Smooth muscle cell (in vitro differentiated cells): ENCODE measurements around the gene SYTL3. TPM values are rescaled to one million over a fixed set of nuclear protein-coding genes. Genes with fewer than 3 reads are reported as not detected.

ENCODE experiments used
- DNase-seq: peaks from one replicate; lab custom pipeline; 2025; ENCODE audit not compliant: unreplicated experiment; lab: John Stamatoyannopoulos, UW
- H2AFZ ChIP-seq: fragments of 200-600 bp; sonication (generic); 2 replicates; pipeline ENCODE4 v1.6.0; 2016; ENCODE audit warnings: antibody characterized with exemption, low read depth, mild to moderate bottlenecking
- H3F3A ChIP-seq: fragments of 200-600 bp; sonication (generic); 2 replicates; pipeline ENCODE4 v1.6.0; 2017; ENCODE audit warnings: antibody characterized with exemption, low read depth
- H3K27ac ChIP-seq: fragments of 200-600 bp; sonication (generic); 2 replicates; pipeline ENCODE4 v1.5.1; 2016; ENCODE audit warnings: low read depth, mild to moderate bottlenecking
- H3K27me3 ChIP-seq: fragments of 200-600 bp; sonication (generic); 2 replicates; pipeline ENCODE4 v1.6.1; 2016; ENCODE audit warnings: low read depth, mild to moderate bottlenecking
- H3K36me3 ChIP-seq: fragments of 200-600 bp; sonication (generic); 2 replicates; pipeline ENCODE4 v1.5.1; 2016; ENCODE audit warnings: low read depth
- H3K4me1 ChIP-seq: fragments of 200-600 bp; sonication (generic); 2 replicates; pipeline ENCODE4 v1.5.1; 2016; ENCODE audit warnings: low read depth
- H3K4me2 ChIP-seq: fragments of 200-600 bp; sonication (generic); 2 replicates; pipeline ENCODE4 v1.6.0; 2016; ENCODE audit warnings: mild to moderate bottlenecking
- H3K4me3 ChIP-seq: fragments of 200-600 bp; sonication (generic); 2 replicates; pipeline ENCODE4 v1.5.1; 2016; ENCODE audit warnings: mild to moderate bottlenecking
- H3K79me2 ChIP-seq: fragments of 200-600 bp; sonication (generic); 2 replicates; pipeline ENCODE4 v1.6.0; 2016; ENCODE audit warnings: low read depth, mild to moderate bottlenecking
- H3K9ac ChIP-seq: fragments of 200-600 bp; sonication (generic); 2 replicates; pipeline ENCODE4 v1.6.0; 2016; ENCODE audit warnings: low read depth
- H3K9me3 ChIP-seq: fragments of 200-600 bp; sonication (generic); replicated peaks from 2 replicates; pipeline ENCODE4 v1.5.1; 2016; ENCODE audit warnings: low read depth
- H4K20me1 ChIP-seq: fragments of 200-600 bp; sonication (generic); 2 replicates; pipeline ENCODE4 v1.6.0; 2016; ENCODE audit warnings: low read depth
- WGBS: methylation state at CpG from one replicate; pipeline ENCODE4 v1.1.7; 2016; ENCODE audit warnings: low lambda C conversion rate; 5-methylcytosine and 5-hydroxymethylcytosine counted together
- polyA plus RNA-seq: library from polyadenylated mRNA; unstranded; fragments of >200 nt; fragmentation: Nextera tagmentation; extraction: Ambion mirVana; gene quantifications from 2 replicates; pipeline ENCODE4 v1.2.1, GENCODE V29; 2016
- total RNA-seq: library from RNA; depleted of rRNA; stranded (reverse); fragments of >200 nt; gene quantifications from 2 replicates; pipeline ENCODE4 v1.2.3, GENCODE V29; 2014
- TF ChIP-seq, protein P1 (sequence below): fragments of 200-600 bp; sonication (generic); IDR thresholded peaks from 2 replicates; pipeline ENCODE4 v1.5.1; 2017; ENCODE audit warnings: borderline replicate concordance, mild to moderate bottlenecking, antibody characterized with exemption; ENCODE audit not compliant: insufficient read depth, poor library complexity, severe bottlenecking

Gene SYTL3
- total and polyA plus RNA-seq, 2 experiments from 2014 or later, result 0.13 to 1.2 TPM

DNA sequence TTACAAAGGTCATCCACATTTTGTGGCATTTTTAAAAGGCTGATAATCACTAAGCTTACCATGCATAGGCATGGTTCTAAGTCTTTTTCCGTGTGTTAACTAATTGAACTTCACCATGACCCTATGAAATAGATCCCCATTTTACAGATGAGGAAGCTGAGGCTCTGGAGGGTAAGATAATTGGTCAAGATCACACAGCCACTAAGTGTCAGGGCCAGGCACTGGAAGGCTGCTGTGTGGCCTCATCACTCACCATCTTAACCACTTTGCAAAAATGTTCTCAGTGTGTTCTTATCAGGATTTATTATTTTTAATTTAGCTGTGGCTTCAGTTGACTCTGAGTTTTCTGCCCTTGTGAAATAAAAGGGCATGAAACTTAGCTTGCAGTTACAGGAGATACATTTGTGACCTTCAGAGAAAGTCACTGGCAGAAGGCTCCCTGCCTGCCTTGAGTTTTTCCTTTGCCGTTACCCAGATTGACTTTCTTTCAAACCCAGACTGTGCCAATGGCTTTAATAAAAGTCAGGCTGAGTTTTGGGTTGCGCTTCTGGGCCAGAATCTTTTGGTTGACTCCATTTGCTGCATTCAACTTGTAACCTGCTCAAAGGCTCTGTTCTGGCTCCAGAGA is 87.3 kb downstream of the SYTL3 start:
- Histone ChIP-seq H3K79me2 (no peaks in the 10 kb centered on the region), H3K9me3 (no peaks in the 10 kb centered on the region), H3F3A (no peaks in the 10 kb centered on the region), H3K27me3 (no peaks in the 10 kb centered on the region), H3K4me3 (no peak overlapping the region), H3K4me2 (no peak overlapping the region), H3K9ac (no peak overlapping the region), H3K36me3 (no peaks in the 10 kb centered on the region), H3K27ac (peak overlapping the region; percentile 60), H4K20me1 (no peaks in the 10 kb centered on the region), H2AFZ (no peak overlapping the region), H3K4me1 (no peaks in the 10 kb centered on the region)
- TF ChIP-seq, protein P1, sequence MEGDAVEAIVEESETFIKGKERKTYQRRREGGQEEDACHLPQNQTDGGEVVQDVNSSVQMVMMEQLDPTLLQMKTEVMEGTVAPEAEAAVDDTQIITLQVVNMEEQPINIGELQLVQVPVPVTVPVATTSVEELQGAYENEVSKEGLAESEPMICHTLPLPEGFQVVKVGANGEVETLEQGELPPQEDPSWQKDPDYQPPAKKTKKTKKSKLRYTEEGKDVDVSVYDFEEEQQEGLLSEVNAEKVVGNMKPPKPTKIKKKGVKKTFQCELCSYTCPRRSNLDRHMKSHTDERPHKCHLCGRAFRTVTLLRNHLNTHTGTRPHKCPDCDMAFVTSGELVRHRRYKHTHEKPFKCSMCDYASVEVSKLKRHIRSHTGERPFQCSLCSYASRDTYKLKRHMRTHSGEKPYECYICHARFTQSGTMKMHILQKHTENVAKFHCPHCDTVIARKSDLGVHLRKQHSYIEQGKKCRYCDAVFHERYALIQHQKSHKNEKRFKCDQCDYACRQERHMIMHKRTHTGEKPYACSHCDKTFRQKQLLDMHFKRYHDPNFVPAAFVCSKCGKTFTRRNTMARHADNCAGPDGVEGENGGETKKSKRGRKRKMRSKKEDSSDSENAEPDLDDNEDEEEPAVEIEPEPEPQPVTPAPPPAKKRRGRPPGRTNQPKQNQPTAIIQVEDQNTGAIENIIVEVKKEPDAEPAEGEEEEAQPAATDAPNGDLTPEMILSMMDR, result no peak
- WGBS, result 90% methylated on average over 3 of the region's 3 CpGs
- DNase-seq, result no peak

DNA sequence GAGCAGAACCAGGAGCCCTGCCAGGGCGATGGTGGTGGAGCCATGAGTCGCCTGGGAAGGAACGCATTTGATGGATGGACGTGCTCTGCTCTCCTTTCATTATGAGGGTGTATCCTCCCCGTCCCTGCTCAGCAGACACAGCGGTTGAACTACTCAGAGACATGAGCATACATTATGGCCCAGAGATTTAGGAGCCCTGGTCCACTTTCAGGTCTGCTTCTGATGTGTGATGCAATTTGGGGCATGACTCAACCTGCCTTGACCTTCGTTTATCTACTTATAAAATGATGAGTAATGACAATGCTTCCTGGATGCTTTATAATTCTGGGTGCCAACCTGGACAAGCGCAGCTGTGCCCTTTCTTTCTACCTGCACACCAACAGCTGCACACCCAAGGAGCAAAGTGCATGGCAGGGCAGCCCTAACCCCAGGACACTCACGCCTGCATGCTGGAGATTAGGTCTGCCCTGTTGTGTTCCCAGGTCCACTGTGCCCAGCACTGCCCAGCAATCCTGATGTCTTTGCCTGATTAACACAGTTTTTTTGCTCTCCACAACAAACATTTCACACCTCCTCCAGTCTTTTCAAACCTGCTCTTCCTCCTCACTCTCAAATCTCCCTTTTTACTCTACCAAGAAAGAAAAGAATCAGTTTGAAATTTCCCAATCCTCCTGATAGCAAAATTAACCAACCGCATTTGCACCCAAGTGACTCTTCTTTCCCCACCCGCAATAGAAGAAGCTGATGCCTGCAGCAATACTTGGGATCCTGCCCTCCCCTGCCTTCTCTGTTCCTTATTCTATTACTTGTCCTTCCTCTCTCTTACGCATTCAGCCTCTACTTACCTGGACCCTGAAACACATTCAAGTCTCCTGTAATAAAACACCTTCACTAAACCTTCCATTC is 88.1 kb downstream of the SYTL3 start:
- DNase-seq, result no peak
- H2AFZ ChIP-seq, result no peak overlapping the region

DNA sequence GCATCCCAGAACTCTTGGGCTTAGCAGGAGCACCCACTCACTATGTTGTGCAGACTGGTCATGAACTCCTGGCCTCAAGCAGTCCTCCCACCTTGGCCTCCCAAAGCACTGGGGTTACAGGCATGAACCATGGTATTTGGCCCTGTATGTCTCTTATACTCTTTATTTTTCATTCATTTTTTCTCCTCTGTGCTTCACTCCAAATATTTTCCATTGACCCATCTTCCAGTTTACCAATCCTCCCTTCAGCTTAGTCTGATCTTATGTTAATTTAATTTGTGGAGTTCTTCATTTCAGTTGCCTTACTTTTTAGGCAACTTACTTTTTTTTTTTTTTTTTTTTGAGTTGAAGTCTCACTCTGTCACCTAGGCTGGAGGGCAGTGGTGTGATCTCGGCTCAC is 89.8 kb downstream of the SYTL3 start:
- Histone ChIP-seq H3K4me1 (no peaks in the 10 kb centered on the region), H3K36me3 (no peaks in the 10 kb centered on the region), H3K9ac (no peak overlapping the region), H3K79me2 (no peaks in the 10 kb centered on the region), H3K9me3 (no peaks in the 10 kb centered on the region), H3K4me2 (no peak overlapping the region), H3K27me3 (no peaks in the 10 kb centered on the region), H3K27ac (no peak overlapping the region), H3K4me3 (no peak overlapping the region), H4K20me1 (no peaks in the 10 kb centered on the region), H2AFZ (no peak overlapping the region), H3F3A (peaks cover 3% of the 10 kb centered on the region)
- TF ChIP-seq, protein P1, result no peak
- DNase-seq, result no peak
- 100% methylated on average over 1 of the region's 1 CpG for WGBS

More for the DNA sequence above, 88.1 kb downstream of the SYTL3 start:
- Histone ChIP-seq H3K4me3 (no peak overlapping the region), H4K20me1 (no peaks in the 10 kb centered on the region), H3K36me3 (no peaks in the 10 kb centered on the region), H3K9ac (no peak overlapping the region), H3K4me1 (no peaks in the 10 kb centered on the region), H3K4me2 (no peak overlapping the region), H3K27ac (peak overlapping the region; percentile 60), H3F3A (no peaks in the 10 kb centered on the region), H3K27me3 (no peaks in the 10 kb centered on the region), H3K9me3 (no peaks in the 10 kb centered on the region), H3K79me2 (no peaks in the 10 kb centered on the region)
- TF ChIP-seq, protein P1, result no peak
- WGBS, result 75% methylated on average over 12 of the region's 12 CpGs
